Body of pancreas (tissue), 4 donors: ENCODE results near the gene GALNTL6.

Experiments
- CTCF ChIP-seq, 7 experiments: fragments of 450-650 bp in 4 of 7; fragments of 200-600 bp in 3 of 7; sonication (generic) in 3 of 7; IDR thresholded peaks; one replicate each; pipeline ENCODE4 v1.5.1; 2016 to 2019; ENCODE audit warnings: antibody characterized with exemption in 7 of 7
- POLR2A ChIP-seq, 3 donors: fragments of 450-650 bp; IDR thresholded peaks; one replicate each; pipeline ENCODE4 v1.6.1; 2016; ENCODE audit warnings: antibody characterized with exemption in 3 of 3, mild to moderate bottlenecking in 2 of 3

- TF ChIP-seq CTCF (IDR thresholded peaks at IDR 0.05) (no peak), POLR2A (IDR thresholded peaks at IDR 0.05) (no peak)
Measured at GRCh38 chr4:173024203-173024602, 1211.0 kb downstream of the GALNTL6 start.
